Astrocyte (in vitro differentiated cells and primary cell): Measurements from ENCODE around the gene LMNA. TPM values are rescaled to one million over a fixed set of nuclear protein-coding genes. Genes with fewer than 3 reads are reported as not detected.
"Not testable (repeated sequence)": the region's sequence is repeated elsewhere in the genome, so short reads cannot be mapped to it uniquely, and the experiment has no call there.

ENCODE experiments used
- DNase-seq: peaks from one replicate; pipeline ENCODE4 v3.0.0-alpha.2; 2010; ENCODE audit warnings: low read depth
- FAIRE-seq: peaks from 2 replicates; lab custom pipeline; 2011; peaks lifted over from hg19 to GRCh38; lab: Jason Lieb, UNC
- H2AFZ ChIP-seq: 2 replicates; pipeline ENCODE4 v1.6.0; 2012; ENCODE audit warnings: low read depth, low read length, inconsistent platforms
- H3K27ac ChIP-seq: 2 replicates; pipeline ENCODE4 v1.5.1; 2011; ENCODE audit warnings: low read depth, low read length, inconsistent platforms
- H3K27me3 ChIP-seq: 2 replicates; pipeline ENCODE4 v1.6.0; 2011; ENCODE audit warnings: low read length, inconsistent platforms; ENCODE audit not compliant: insufficient read depth
- H3K36me3 ChIP-seq: 2 replicates; pipeline ENCODE4 v1.5.1; 2011; ENCODE audit warnings: low read length, inconsistent platforms; ENCODE audit not compliant: insufficient read depth
- H3K4me1 ChIP-seq: 2 replicates; pipeline ENCODE4 v1.5.1; 2011; ENCODE audit warnings: low read length, inconsistent platforms; ENCODE audit not compliant: insufficient read depth
- H3K4me2 ChIP-seq: 2 replicates; pipeline ENCODE4 v1.6.0; 2012; ENCODE audit warnings: low read length, inconsistent platforms
- H3K4me3 ChIP-seq: 2 replicates; pipeline ENCODE4 v1.5.1; 2011; ENCODE audit warnings: low read depth, mild to moderate bottlenecking, low read length, inconsistent platforms; ENCODE audit not compliant: insufficient read depth
- H3K79me2 ChIP-seq: 2 replicates; pipeline ENCODE4 v1.6.0; 2012; ENCODE audit warnings: mild to moderate bottlenecking, low read length, inconsistent platforms; ENCODE audit not compliant: insufficient read depth
- H3K9ac ChIP-seq: 2 replicates; pipeline ENCODE4 v1.6.0; 2012; ENCODE audit warnings: mild to moderate bottlenecking, low read length, inconsistent platforms
- H3K9me3 ChIP-seq: 2 replicates; pipeline ENCODE4 v1.5.1; 2012; ENCODE audit warnings: low read depth, mild to moderate bottlenecking, low read length, inconsistent platforms; ENCODE audit not compliant: insufficient read depth
- H4K20me1 ChIP-seq: 2 replicates; pipeline ENCODE4 v1.6.0; 2012; ENCODE audit warnings: low read length, inconsistent platforms; ENCODE audit not compliant: insufficient read depth
- H3K27ac Mint-ChIP-seq: one replicate; pipeline ENCODE4 v1.8.0; 2021; ENCODE audit warnings: mild to moderate bottlenecking, mixed read lengths; ENCODE audit not compliant: unreplicated experiment
- H3K27me3 Mint-ChIP-seq: one replicate; pipeline ENCODE4 v1.8.0; 2021; ENCODE audit warnings: low read depth, mixed read lengths; ENCODE audit not compliant: unreplicated experiment
- H3K36me3 Mint-ChIP-seq: one replicate; pipeline ENCODE4 v1.8.0; 2021; ENCODE audit warnings: low read depth, mixed read lengths; ENCODE audit not compliant: unreplicated experiment
- H3K4me1 Mint-ChIP-seq: one replicate; pipeline ENCODE4 v1.8.0; 2021; ENCODE audit warnings: low read depth, mixed read lengths; ENCODE audit not compliant: unreplicated experiment
- H3K4me3 Mint-ChIP-seq: one replicate; pipeline ENCODE4 v1.8.0; 2021; ENCODE audit warnings: mild to moderate bottlenecking, moderate library complexity, mixed read lengths; ENCODE audit not compliant: unreplicated experiment
- H3K9me3 Mint-ChIP-seq: one replicate; pipeline ENCODE4 v1.8.0; 2021; ENCODE audit warnings: mild to moderate bottlenecking, mixed read lengths; ENCODE audit not compliant: unreplicated experiment
- EZH2 ChIP-seq: IDR thresholded peaks from 2 replicates; pipeline ENCODE4 v1.6.1; 2012; ENCODE audit warnings: mild to moderate bottlenecking, low read length, inconsistent platforms; ENCODE audit not compliant: insufficient read depth
- total RNA-seq: library from RNA; stranded (reverse); gene quantifications from 2 replicates; pipeline ENCODE4 v1.2.1, GENCODE V29; 2021
- TF ChIP-seq, protein P1 (sequence below): IDR thresholded peaks from 2 replicates; pipeline ENCODE4 v1.5.1; 2011; ENCODE audit warnings: low read depth, mild to moderate bottlenecking, inconsistent platforms, low read length, moderate library complexity; ENCODE audit not compliant: insufficient read depth

Gene LMNA
- total RNA-seq, 1 donor from 2014 or later, result 464 TPM

DNA sequence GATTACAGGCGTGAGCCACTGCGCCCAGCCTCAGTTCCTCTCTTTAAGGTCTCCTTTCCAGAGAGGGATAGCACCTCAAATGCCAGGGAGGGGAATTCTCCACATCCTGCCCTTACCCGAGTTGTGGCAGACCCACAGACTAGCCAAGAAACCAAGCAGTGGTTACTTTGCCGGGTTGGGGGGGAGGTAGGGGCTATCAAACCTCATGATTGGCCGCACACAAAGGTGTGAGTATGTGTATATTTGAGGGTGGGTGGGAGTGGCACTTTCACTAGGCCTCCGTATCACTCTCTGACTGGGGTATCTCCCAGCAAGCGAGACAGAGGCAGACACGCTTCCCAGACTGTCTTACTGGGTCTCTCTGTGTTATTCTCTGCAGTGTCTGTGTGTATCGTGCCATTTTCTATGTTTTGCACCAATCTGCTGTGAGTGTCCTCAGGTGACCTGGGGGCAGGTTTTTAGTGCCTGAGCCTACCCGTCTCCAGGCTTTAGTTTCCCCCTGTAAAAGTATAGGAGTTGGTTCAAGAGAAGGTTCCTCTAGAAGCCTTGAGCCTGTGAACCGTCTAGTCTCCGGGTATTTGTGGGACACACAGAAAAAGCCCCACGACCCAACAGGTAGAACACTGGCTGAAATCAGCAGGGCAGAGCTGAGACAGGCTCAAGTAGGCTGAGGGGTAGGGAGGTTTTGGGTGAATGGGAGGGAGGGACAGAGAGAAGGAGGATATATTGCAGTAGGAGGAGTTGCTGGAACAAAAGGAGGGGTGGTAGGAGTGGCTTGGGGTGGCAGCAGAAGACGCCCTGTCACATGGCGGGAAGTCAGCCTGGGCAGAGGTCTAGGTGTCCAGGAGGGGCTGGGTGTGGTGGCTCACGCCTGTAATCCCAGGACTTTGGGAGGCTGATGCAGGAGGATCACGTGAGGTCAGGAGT lies 10.3 kb downstream of the LMNA start:
- Mint-ChIP-seq H3K27me3 (no peaks in the 10 kb centered on the region), H3K27ac (peak overlapping the region; percentile 100), H3K4me3 (peak overlapping the region; percentile 60), H3K9me3 (no peaks in the 10 kb centered on the region), H3K36me3 (peaks cover 9% of the 10 kb centered on the region), H3K4me1 (peaks cover 82% of the 10 kb centered on the region)
- Histone ChIP-seq H3K4me2 (peak overlapping the region; percentile 47), H4K20me1 (peaks cover 43% of the 10 kb centered on the region), H3K9me3 (no peaks in the 10 kb centered on the region), H2AFZ (no peak overlapping the region), H3K36me3 (peaks cover 9% of the 10 kb centered on the region), H3K4me1 (peaks cover 90% of the 10 kb centered on the region), H3K79me2 (peaks cover 93% of the 10 kb centered on the region), H3K27me3 (no peaks in the 10 kb centered on the region), H3K4me3 (no peak overlapping the region), H3K9ac (peak overlapping the region; percentile 93), H3K27ac (peak overlapping the region; percentile 100)
- TF ChIP-seq, protein P1, sequence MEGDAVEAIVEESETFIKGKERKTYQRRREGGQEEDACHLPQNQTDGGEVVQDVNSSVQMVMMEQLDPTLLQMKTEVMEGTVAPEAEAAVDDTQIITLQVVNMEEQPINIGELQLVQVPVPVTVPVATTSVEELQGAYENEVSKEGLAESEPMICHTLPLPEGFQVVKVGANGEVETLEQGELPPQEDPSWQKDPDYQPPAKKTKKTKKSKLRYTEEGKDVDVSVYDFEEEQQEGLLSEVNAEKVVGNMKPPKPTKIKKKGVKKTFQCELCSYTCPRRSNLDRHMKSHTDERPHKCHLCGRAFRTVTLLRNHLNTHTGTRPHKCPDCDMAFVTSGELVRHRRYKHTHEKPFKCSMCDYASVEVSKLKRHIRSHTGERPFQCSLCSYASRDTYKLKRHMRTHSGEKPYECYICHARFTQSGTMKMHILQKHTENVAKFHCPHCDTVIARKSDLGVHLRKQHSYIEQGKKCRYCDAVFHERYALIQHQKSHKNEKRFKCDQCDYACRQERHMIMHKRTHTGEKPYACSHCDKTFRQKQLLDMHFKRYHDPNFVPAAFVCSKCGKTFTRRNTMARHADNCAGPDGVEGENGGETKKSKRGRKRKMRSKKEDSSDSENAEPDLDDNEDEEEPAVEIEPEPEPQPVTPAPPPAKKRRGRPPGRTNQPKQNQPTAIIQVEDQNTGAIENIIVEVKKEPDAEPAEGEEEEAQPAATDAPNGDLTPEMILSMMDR, result no peak
- TF ChIP-seq EZH2, result no peak
- DNase-seq, result no peak
- FAIRE-seq, result no peak

DNA sequence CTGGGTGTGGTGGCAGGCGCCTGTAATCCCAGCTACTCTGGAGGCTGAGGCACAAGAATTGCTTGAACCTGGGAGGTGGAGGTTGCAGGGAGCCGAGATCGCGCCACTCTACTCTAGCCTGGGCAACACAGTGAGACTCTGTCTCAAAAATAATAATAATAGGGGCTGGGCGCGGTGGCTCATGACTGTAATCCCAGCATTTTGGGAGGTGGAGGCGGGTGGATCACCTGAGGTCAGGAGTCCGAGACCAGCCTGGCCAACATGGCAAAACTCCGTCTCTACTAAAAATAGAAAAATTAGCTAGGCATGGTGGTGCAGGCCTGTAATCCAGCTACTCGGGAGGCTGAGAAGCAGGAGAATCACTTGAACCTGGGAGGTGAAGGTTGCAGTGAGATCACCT lies 11.0 kb downstream of the LMNA start:
- H3K9me3 Mint-ChIP-seq, H3K4me3 ChIP-seq, H3K9me3 ChIP-seq, H3K27me3 ChIP-seq, DNase-seq, FAIRE-seq, H3K36me3 Mint-ChIP-seq, H3K4me3 Mint-ChIP-seq, H3K27me3 Mint-ChIP-seq, H3K36me3 ChIP-seq, H2AFZ ChIP-seq: not testable (repeated sequence)
- Mint-ChIP-seq H3K4me1 (peaks cover 79% of the 10 kb centered on the region), H3K27ac (peak overlapping the region; percentile 100)
- peaks cover 38% of the 10 kb centered on the region for H4K20me1 ChIP-seq
- H3K9ac ChIP-seq, result peak overlapping the region; percentile 93
- peak overlapping the region; percentile 100 for H3K27ac ChIP-seq
- H3K4me2 ChIP-seq, result peak overlapping the region; percentile 47
- H3K4me1 ChIP-seq, result peaks cover 90% of the 10 kb centered on the region
- peaks cover 93% of the 10 kb centered on the region for H3K79me2 ChIP-seq

DNA sequence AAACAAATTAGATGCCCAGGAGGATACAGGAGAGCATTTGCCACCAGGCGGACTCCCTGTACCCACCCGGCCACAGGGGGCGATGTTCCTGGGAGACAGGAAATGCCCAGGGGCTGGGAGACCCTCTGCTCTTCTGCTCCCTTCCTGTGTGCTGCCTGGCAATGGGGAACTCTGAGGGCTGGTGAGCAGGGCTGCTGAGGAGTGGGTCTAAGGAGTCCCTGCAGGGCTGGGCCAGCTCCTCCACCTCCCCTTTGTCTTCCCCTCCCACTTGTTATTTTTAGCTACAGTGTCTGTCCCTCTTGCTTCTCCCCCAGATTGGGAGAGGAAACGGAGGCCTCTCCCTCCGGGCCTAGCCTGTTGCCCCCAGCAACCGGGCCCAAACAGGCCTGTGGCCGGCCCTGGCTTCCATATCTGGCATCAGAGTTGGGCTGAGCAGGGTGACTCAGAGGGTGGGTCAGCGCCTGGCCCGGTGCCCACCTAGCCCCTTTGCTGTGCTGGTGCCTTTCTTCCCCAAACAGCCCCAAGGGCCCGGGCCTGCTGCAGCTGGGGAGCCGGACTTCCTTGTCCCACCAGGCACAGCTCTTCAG lies 11.6 kb downstream of the LMNA start:
- Mint-ChIP-seq H3K27me3 (no peaks in the 10 kb centered on the region), H3K4me3 (peak overlapping the region; percentile 66), H3K27ac (peak overlapping the region; percentile 98), H3K36me3 (peaks cover 7% of the 10 kb centered on the region), H3K9me3 (no peaks in the 10 kb centered on the region), H3K4me1 (peaks cover 75% of the 10 kb centered on the region)
- H3K79me2 ChIP-seq, result peaks cover 92% of the 10 kb centered on the region
- no peak overlapping the region for H2AFZ ChIP-seq
- peak overlapping the region; percentile 48 for H3K4me3 ChIP-seq
- peak overlapping the region; percentile 85 for H3K4me2 ChIP-seq
- FAIRE-seq, result no peak
- peaks cover 4% of the 10 kb centered on the region for H3K36me3 ChIP-seq
- H3K27me3 ChIP-seq, result no peaks in the 10 kb centered on the region
- H3K27ac ChIP-seq, result peak overlapping the region; percentile 100
- H4K20me1 ChIP-seq, result peaks cover 35% of the 10 kb centered on the region
- no peaks in the 10 kb centered on the region for H3K9me3 ChIP-seq
- peaks cover 86% of the 10 kb centered on the region for H3K4me1 ChIP-seq
- H3K9ac ChIP-seq, result peak overlapping the region; percentile 93
- peak; percentile 96 for DNase-seq
- no peak for TF ChIP-seq EZH2
- TF ChIP-seq, protein P1, result peak; percentile 33
